CD14-positive monocyte (primary cell): ENCODE results near the gene NFIC. TPM values are rescaled to one million over a fixed set of nuclear protein-coding genes. Genes with fewer than 3 reads are reported as not detected.

Experiments
- DNase-seq, 3 donors: peaks; one replicate each; pipeline ENCODE4 v3.0.0-alpha.2; 2011 to 2022
- H2AFZ ChIP-seq: 2 replicates; pipeline ENCODE4 v1.6.0; 2012; ENCODE audit warnings: mild to moderate bottlenecking, low read depth, low read length, inconsistent platforms; ENCODE audit not compliant: insufficient read depth, poor library complexity, severe bottlenecking
- H3K27ac ChIP-seq, 2 donors: 1 replicate in 1 of 2; 2 replicates in 1 of 2; pipeline ENCODE4 v1.5.1; 2012 to 2013; ENCODE audit warnings: low read length in 2 of 2, control low read depth in 1 of 2, inconsistent platforms in 1 of 2, low read depth in 1 of 2, mild to moderate bottlenecking in 1 of 2
- H3K27me3 ChIP-seq, 2 donors: one replicate each; pipeline versions ENCODE4 v1.6.0 to v1.6.1; 2011 to 2013; ENCODE audit warnings: low read length in 2 of 2; ENCODE audit not compliant: control insufficient read depth in 2 of 2, insufficient read depth in 2 of 2
- H3K36me3 ChIP-seq, 2 donors: replicated peaks in 1 of 2; 1 replicate in 1 of 2; 2 replicates in 1 of 2; pipeline versions ENCODE4 v1.5.1 to v1.6.1; 2012 to 2013; ENCODE audit warnings: low read length in 2 of 2, control low read depth in 1 of 2, inconsistent platforms in 1 of 2, mild to moderate bottlenecking in 1 of 2; ENCODE audit not compliant: insufficient read depth in 2 of 2, control insufficient read depth in 1 of 2
- H3K4me1 ChIP-seq, 2 donors: 1 replicate in 1 of 2; 2 replicates in 1 of 2; pipeline versions ENCODE4 v1.5.1 to v1.6.1; 2012 to 2013; ENCODE audit warnings: low read length in 2 of 2, control low read depth in 1 of 2, inconsistent platforms in 1 of 2, mild to moderate bottlenecking in 1 of 2, moderate library complexity in 1 of 2; ENCODE audit not compliant: insufficient read depth in 2 of 2, control insufficient read depth in 1 of 2
- H3K4me2 ChIP-seq: replicated peaks from 2 replicates; pipeline ENCODE3; 2012; ENCODE audit warnings: low read length, moderate library complexity, mild to moderate bottlenecking; ENCODE audit not compliant: poor library complexity, severe bottlenecking; ENCODE audit errors: extremely low read depth
- H3K4me3 ChIP-seq, 3 experiments: fragments of 200-600 bp in 1 of 3; sonication (generic) in 1 of 3; replicated peaks in 1 of 3; 1 replicate in 2 of 3; 2 replicates in 1 of 3; pipeline ENCODE4 v1.5.1; 2011 to 2013; ENCODE audit warnings: low read length in 3 of 3, mild to moderate bottlenecking in 3 of 3, control low read depth in 2 of 3, low read depth in 2 of 3, inconsistent platforms in 1 of 3, moderate library complexity in 1 of 3
- H3K79me2 ChIP-seq: 2 replicates; pipeline ENCODE4 v1.6.0; 2012; ENCODE audit warnings: mild to moderate bottlenecking, control low read depth, inconsistent platforms, low read length, moderate library complexity; ENCODE audit not compliant: insufficient read depth
- H3K9ac ChIP-seq: 2 replicates; pipeline ENCODE4 v1.6.0; 2017; ENCODE audit warnings: low read length, mild to moderate bottlenecking; ENCODE audit not compliant: insufficient read depth, poor library complexity, severe bottlenecking
- H3K9me3 ChIP-seq, 2 donors: replicated peaks in 1 of 2; 1 replicate in 1 of 2; 2 replicates in 1 of 2; pipeline versions ENCODE4 v1.5.1 to v1.6.1; 2012 to 2013; ENCODE audit warnings: low read length in 2 of 2, control low read depth in 1 of 2; ENCODE audit not compliant: control insufficient read depth in 1 of 2, insufficient read depth in 1 of 2
- H4K20me1 ChIP-seq: 2 replicates; pipeline ENCODE4 v1.6.0; 2012; ENCODE audit warnings: mild to moderate bottlenecking, low read length, control low read depth, moderate library complexity; ENCODE audit not compliant: insufficient read depth
- H3K27ac Mint-ChIP-seq, 7 donors: one replicate each; pipeline ENCODE4 v1.8.0; 2020; ENCODE audit warnings: mild to moderate bottlenecking in 7 of 7, mixed read lengths in 7 of 7, moderate library complexity in 6 of 7, inconsistent platforms in 2 of 7
- H3K27me3 Mint-ChIP-seq, 3 donors: one replicate each; pipeline ENCODE4 v1.8.0; 2021 to 2022; ENCODE audit warnings: low read depth in 3 of 3, mild to moderate bottlenecking in 3 of 3, mixed read lengths in 3 of 3, moderate library complexity in 3 of 3, inconsistent platforms in 1 of 3
- H3K36me3 Mint-ChIP-seq, 2 donors: one replicate each; pipeline ENCODE4 v1.8.0; 2020; ENCODE audit warnings: mixed read lengths in 2 of 2, inconsistent platforms in 1 of 2, mild to moderate bottlenecking in 1 of 2
- H3K4me1 Mint-ChIP-seq: one replicate; pipeline ENCODE4 v1.8.0; 2020; ENCODE audit warnings: mild to moderate bottlenecking, mixed read lengths
- H3K4me3 Mint-ChIP-seq, 2 donors: one replicate each; pipeline ENCODE4 v1.8.0; 2020; ENCODE audit warnings: mild to moderate bottlenecking in 2 of 2, mixed read lengths in 2 of 2, moderate library complexity in 1 of 2
- H3K9me3 Mint-ChIP-seq, 7 donors: one replicate each; pipeline ENCODE4 v1.8.0; 2020 to 2022; ENCODE audit warnings: mixed read lengths in 7 of 7, mild to moderate bottlenecking in 6 of 7, moderate library complexity in 6 of 7, inconsistent platforms in 2 of 7
- CTCF ChIP-seq: fragments of 200-600 bp; IDR thresholded peaks from one replicate; pipeline ENCODE4 v1.8.0; 2022; ENCODE audit warnings: antibody characterized with exemption, mild to moderate bottlenecking
- WGBS: methylation state at CpG from one replicate; pipeline ENCODE4 v1.1.5; 2013; ENCODE audit warnings: missing lambda C conversion rate; ENCODE audit not compliant: insufficient coverage; 5-methylcytosine and 5-hydroxymethylcytosine counted together
- intact Hi-C, 2 donors: fragments of 100-400 bp; cut with micrococcal nuclease; formaldehyde crosslinking; loops; one replicate each; pipeline versions ENCODE4 v1.15.0 to v1.15.1; 2023
- polyA plus RNA-seq, 3 donors: library from polyadenylated mRNA; depleted of rRNA in 1 of 3; unstranded in 2 of 3; stranded (reverse) in 1 of 3; fragments of 300-500 nt in 2 of 3; fragments of >200 nt in 1 of 3; fragmentation: Illumina TruSeq in 2 of 3; gene quantifications; 1 replicate in 2 of 3; 2 replicates in 1 of 3; pipeline ENCODE4 v1.2.3, GENCODE V29; 2012 to 2021

The NFIC gene
- polyA plus RNA-seq, 3 donors, result 7.0 to 13.8 (median 11.5) TPM

GRCh38 chr19:3474010-3474409, 107.6 kb downstream of the NFIC start:
- Histone ChIP-seq H4K20me1 (peaks cover 7% of the 10 kb centered on the region), H3K4me3 (no peak overlapping the region), H3K9me3 (no peaks in the 10 kb centered on the region), H3K4me1 (peaks cover 3 to 8% of the 10 kb centered on the region in 2 donors), H3K36me3 (no peaks in the 10 kb centered on the region), H3K27ac (no peak overlapping the region), H3K27me3 (no peaks in the 10 kb centered on the region), H3K9ac (no peak overlapping the region), H3K79me2 (no peaks in the 10 kb centered on the region), H2AFZ (no peak overlapping the region), H3K4me2 (no peak overlapping the region)
- no peaks in the 10 kb centered on the region for H3K36me3 Mint-ChIP-seq
- TF ChIP-seq CTCF, result no peak
- DNase-seq, result no peak
- peaks cover 0 to 4% (median 0%) of the 10 kb centered on the region in 7 donors for H3K9me3 Mint-ChIP-seq
- 100% methylated on average over 5 of the region's 8 CpGs for WGBS
- H3K27me3 Mint-ChIP-seq, result peaks cover 4 to 15% (median 12%) of the 10 kb centered on the region in 3 donors
- intact Hi-C loops, result loop anchor here in 1 of 2 donors (5.0 kb wide), 1 partner anchor 147 kb away; no protein-coding TSS in a partner anchor
- peaks cover 12% of the 10 kb centered on the region for H3K4me1 Mint-ChIP-seq
- no peak overlapping the region for H3K27ac Mint-ChIP-seq
- no peak overlapping the region for H3K4me3 Mint-ChIP-seq

- Histone ChIP-seq H3K79me2 (no peaks in the 10 kb centered on the region), H4K20me1 (peaks cover 1% of the 10 kb centered on the region), H3K27ac (no peak overlapping the region), H3K36me3 (no peaks in the 10 kb centered on the region), H3K27me3 (no peaks in the 10 kb centered on the region), H3K4me2 (no peak overlapping the region), H3K4me3 (no peak overlapping the region), H3K9me3 (no peaks in the 10 kb centered on the region), H3K4me1 (peaks cover 7 to 14% of the 10 kb centered on the region in 2 donors), H2AFZ (no peak overlapping the region), H3K9ac (no peak overlapping the region)
- Mint-ChIP-seq H3K36me3 (no peaks in the 10 kb centered on the region), H3K9me3 (peaks cover 0 to 4% (median 0%) of the 10 kb centered on the region in 7 donors), H3K4me1 (peaks cover 17% of the 10 kb centered on the region), H3K27ac (no peak overlapping the region), H3K4me3 (no peak overlapping the region), H3K27me3 (peaks cover 1 to 16% (median 12%) of the 10 kb centered on the region in 3 donors)
- TF ChIP-seq CTCF, result no peak
- intact Hi-C loops, result loop anchor here in 1 of 2 donors (5.0 kb wide), 1 partner anchor 147 kb away; no protein-coding TSS in a partner anchor
- DNase-seq, result no peak
- 79% methylated on average over 2 of the region's 2 CpGs for WGBS
Measured at GRCh38 chr19:3474614-3475013, 108.2 kb downstream of the NFIC start.
